ENCODE measurements around the gene SLC26A6. TPM values are rescaled to one million over a fixed set of nuclear protein-coding genes. Genes with fewer than 3 reads are reported as not detected.

SLC26A6 gene, protein sequence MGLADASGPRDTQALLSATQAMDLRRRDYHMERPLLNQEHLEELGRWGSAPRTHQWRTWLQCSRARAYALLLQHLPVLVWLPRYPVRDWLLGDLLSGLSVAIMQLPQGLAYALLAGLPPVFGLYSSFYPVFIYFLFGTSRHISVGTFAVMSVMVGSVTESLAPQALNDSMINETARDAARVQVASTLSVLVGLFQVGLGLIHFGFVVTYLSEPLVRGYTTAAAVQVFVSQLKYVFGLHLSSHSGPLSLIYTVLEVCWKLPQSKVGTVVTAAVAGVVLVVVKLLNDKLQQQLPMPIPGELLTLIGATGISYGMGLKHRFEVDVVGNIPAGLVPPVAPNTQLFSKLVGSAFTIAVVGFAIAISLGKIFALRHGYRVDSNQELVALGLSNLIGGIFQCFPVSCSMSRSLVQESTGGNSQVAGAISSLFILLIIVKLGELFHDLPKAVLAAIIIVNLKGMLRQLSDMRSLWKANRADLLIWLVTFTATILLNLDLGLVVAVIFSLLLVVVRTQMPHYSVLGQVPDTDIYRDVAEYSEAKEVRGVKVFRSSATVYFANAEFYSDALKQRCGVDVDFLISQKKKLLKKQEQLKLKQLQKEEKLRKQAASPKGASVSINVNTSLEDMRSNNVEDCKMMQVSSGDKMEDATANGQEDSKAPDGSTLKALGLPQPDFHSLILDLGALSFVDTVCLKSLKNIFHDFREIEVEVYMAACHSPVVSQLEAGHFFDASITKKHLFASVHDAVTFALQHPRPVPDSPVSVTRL
- 23.6 and 26.6 TPM in 2 replicates for total RNA-seq (2012; rRNA removed)

DNA sequence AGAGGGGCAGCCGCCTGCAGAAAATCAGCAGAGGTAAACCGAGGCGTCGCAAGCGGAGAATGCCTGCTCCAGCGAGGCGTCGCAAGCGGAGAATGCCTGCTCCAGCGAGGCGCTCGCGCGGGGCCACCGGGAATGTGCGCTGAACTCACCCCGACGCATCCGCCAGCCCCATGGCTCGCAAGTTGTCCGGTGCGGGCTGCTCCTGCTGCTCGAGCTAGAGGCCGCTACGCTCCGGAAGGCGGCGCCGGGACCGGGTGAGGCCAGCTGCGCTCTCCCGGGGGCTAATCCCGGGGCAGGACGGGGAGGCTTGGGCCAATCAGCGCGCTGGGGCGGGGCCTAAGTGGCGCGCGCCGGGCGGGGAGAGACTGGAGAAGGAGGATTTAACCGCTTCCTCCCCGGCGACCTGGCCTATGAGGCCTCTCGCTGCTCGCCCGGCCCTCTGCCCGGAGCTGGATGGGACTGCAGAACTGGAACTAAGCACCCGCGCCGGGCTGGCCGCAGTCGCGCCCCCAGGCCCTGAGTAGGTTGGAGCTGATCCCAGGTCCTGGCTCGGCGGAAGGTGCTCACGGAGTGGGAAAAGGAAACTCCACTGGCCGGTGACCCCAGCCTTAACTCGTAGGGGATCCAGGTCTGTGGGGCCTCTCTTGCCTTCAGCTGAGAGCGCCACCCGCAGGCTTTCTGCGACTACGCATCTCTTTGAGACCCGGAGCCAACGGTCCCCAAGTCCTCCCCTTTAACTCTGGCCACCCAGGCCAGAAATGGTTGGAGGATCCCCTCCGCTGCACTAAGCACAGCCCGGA lies at the start of gene SLC26A6:
SLC26A6 (minus strand) TSS at position 240 of the 800 bp plus-strand sequence; CDS start at position 172, 68 bp downstream.
- H3K4me3 ChIP-seq (ENCODE audit: low read length) = peak within 1 kb of the TSS; percentile 97
- H3K9ac ChIP-seq (ENCODE audit: low read depth, low read length) = peak within 1 kb of the TSS; percentile 92
- H3K36me3 ChIP-seq (ENCODE audit: insufficient read depth, low read length) = peaks cover 35% of the 10 kb centered on the region
- H3K4me2 ChIP-seq (ENCODE audit: low read length) = peak within 1 kb of the TSS; percentile 91
- no peaks in the 10 kb centered on the region for H3K27me3 ChIP-seq (ENCODE audit: control insufficient read depth, insufficient read depth, low read length)
- H3K4me1 ChIP-seq (ENCODE audit: control insufficient read depth, insufficient read depth, low read length) = peaks cover 25% of the 10 kb centered on the region
- H3K9me3 ChIP-seq (replicated peaks; ENCODE audit: low read length) = no peaks in the 10 kb centered on the region

DNA sequence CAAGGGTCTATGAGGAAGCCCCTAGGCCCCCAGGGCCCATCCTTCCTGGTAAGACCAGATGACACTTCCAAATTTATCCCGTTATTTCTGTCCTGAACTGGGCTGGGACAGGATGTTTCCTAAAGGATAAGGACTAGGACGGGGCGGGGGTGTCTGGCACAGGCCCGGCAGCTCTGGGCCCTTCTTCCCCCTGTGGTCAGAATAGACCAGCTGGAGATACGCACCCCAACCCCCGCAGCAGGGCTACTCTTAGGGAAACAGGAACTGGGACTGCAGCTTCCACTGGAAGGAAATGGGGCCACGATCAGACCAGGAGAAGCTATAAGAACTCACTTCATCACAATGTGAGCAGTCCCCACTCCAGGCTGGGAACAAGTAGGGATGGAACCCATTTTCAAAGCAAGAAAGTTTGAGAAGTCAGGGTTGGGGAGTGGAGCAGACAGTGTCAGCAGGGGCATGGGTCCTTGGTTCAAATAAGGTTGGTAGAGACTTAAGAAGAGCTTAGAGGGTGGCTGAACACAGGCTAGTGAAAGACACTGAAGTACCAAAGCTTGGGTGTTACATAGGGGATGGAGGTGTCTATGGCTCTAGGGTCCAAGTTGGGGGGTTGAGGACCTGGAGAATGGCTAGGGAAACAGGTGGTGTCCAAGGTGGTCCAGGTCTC lies 49.4 kb upstream of the SLC26A6 start:
- H3K4me1 ChIP-seq (ENCODE audit: control insufficient read depth, insufficient read depth, low read length) = peaks cover 28% of the 10 kb centered on the region
- peaks cover 47% of the 10 kb centered on the region for H3K36me3 ChIP-seq (ENCODE audit: insufficient read depth, low read length)
- no peaks in the 10 kb centered on the region for H3K9me3 ChIP-seq (replicated peaks; ENCODE audit: low read length)
- peak overlapping the region; percentile 95 for H3K4me2 ChIP-seq (ENCODE audit: low read length)
- H3K4me3 ChIP-seq (ENCODE audit: low read length) = peak overlapping the region; percentile 98
- no peaks in the 10 kb centered on the region for H3K27me3 ChIP-seq (ENCODE audit: control insufficient read depth, insufficient read depth, low read length)
- H3K9ac ChIP-seq (ENCODE audit: low read depth, low read length) = peak overlapping the region; percentile 51

DNA sequence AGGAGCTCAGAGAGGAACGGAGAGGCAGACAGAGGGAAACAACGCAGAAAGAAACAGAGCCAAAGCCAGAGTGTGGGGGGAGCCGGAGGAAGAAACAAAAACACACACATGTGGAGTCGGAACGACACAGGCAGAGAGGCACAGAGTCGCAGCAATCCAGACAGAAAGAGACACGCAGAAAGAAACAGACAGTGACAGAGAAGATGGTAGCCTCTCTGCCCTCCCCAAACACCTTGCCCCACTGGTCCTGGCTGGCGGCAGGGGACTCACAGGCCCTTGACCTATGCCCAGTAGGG lies 48.7 kb upstream of the SLC26A6 start:
- peaks cover 47% of the 10 kb centered on the region for H3K36me3 ChIP-seq (ENCODE audit: insufficient read depth, low read length)
- H3K4me2 ChIP-seq (ENCODE audit: low read length) = peak overlapping the region; percentile 95
- peaks cover 28% of the 10 kb centered on the region for H3K4me1 ChIP-seq (ENCODE audit: control insufficient read depth, insufficient read depth, low read length)
- H3K27me3 ChIP-seq (ENCODE audit: control insufficient read depth, insufficient read depth, low read length) = no peaks in the 10 kb centered on the region
- H3K9ac ChIP-seq (ENCODE audit: low read depth, low read length) = peak overlapping the region; percentile 51
- H3K4me3 ChIP-seq (ENCODE audit: low read length) = peak overlapping the region; percentile 98
- H3K9me3 ChIP-seq (replicated peaks; ENCODE audit: low read length) = no peaks in the 10 kb centered on the region

- Histone ChIP-seq H3K9ac (ENCODE audit: low read depth, low read length) (no peak overlapping the region), H3K27me3 (ENCODE audit: control insufficient read depth, insufficient read depth, low read length) (no peaks in the 10 kb centered on the region), H3K4me1 (ENCODE audit: control insufficient read depth, insufficient read depth, low read length) (peaks cover 28% of the 10 kb centered on the region), H3K4me3 (ENCODE audit: low read length) (no peak overlapping the region), H3K4me2 (ENCODE audit: low read length) (peak overlapping the region; percentile 95), H3K36me3 (ENCODE audit: insufficient read depth, low read length) (peaks cover 46% of the 10 kb centered on the region), H3K9me3 (replicated peaks; ENCODE audit: low read length) (no peaks in the 10 kb centered on the region)
These were observed 47.5 kb upstream of the SLC26A6 start for GRCh38 chr3:48682786-48683185.

- Histone ChIP-seq H3K27me3 (ENCODE audit: control insufficient read depth, insufficient read depth, low read length) (no peaks in the 10 kb centered on the region), H3K9ac (ENCODE audit: low read depth, low read length) (no peak overlapping the region), H3K36me3 (ENCODE audit: insufficient read depth, low read length) (peaks cover 39% of the 10 kb centered on the region)
These were observed 46.8 kb upstream of the SLC26A6 start for GRCh38 chr3:48681974-48682610.

DNA sequence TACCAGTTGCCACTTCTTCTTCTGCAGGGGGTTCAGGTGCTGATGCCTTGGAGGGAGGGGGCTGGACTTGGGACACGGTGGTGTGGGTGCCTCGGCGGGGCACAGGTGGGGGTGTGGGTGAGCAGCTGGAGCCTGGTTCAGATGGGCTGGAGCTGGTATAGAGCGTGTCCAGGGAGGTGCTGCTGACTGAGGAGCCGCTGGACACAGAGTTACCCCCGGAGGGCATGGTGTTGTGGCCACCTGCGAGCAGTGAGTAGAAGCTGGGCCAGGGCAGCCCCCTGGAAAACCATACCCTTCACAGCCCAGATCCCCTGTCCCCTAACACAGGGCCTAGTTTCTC lies 46.2 kb upstream of the SLC26A6 start:
- H3K4me2 ChIP-seq (ENCODE audit: low read length) = no peak overlapping the region
- H3K4me3 ChIP-seq (ENCODE audit: low read length) = no peak overlapping the region
- no peak overlapping the region for H3K9ac ChIP-seq (ENCODE audit: low read depth, low read length)
- peaks cover 38% of the 10 kb centered on the region for H3K36me3 ChIP-seq (ENCODE audit: insufficient read depth, low read length)
- no peaks in the 10 kb centered on the region for H3K9me3 ChIP-seq (replicated peaks; ENCODE audit: low read length)
- H3K27me3 ChIP-seq (ENCODE audit: control insufficient read depth, insufficient read depth, low read length) = no peaks in the 10 kb centered on the region
- H3K4me1 ChIP-seq (ENCODE audit: control insufficient read depth, insufficient read depth, low read length) = peaks cover 27% of the 10 kb centered on the region

More at GRCh38 chr3:48681974-48682610, 46.8 kb upstream of the SLC26A6 start:
- Histone ChIP-seq H3K4me1 (ENCODE audit: control insufficient read depth, insufficient read depth, low read length) (peaks cover 28% of the 10 kb centered on the region), H3K4me3 (ENCODE audit: low read length) (no peak overlapping the region), H3K4me2 (ENCODE audit: low read length) (no peak overlapping the region), H3K9me3 (replicated peaks; ENCODE audit: low read length) (no peaks in the 10 kb centered on the region)

- Histone ChIP-seq H3K9me3 (replicated peaks; ENCODE audit: low read length) (no peaks in the 10 kb centered on the region), H3K9ac (ENCODE audit: low read depth, low read length) (no peak overlapping the region), H3K36me3 (ENCODE audit: insufficient read depth, low read length) (peaks cover 43% of the 10 kb centered on the region), H3K4me2 (ENCODE audit: low read length) (no peak overlapping the region), H3K4me3 (ENCODE audit: low read length) (no peak overlapping the region), H3K4me1 (ENCODE audit: control insufficient read depth, insufficient read depth, low read length) (peaks cover 22% of the 10 kb centered on the region), H3K27me3 (ENCODE audit: control insufficient read depth, insufficient read depth, low read length) (no peaks in the 10 kb centered on the region)
These were observed 45.7 kb upstream of the SLC26A6 start for GRCh38 chr3:48680811-48681540.

DNA sequence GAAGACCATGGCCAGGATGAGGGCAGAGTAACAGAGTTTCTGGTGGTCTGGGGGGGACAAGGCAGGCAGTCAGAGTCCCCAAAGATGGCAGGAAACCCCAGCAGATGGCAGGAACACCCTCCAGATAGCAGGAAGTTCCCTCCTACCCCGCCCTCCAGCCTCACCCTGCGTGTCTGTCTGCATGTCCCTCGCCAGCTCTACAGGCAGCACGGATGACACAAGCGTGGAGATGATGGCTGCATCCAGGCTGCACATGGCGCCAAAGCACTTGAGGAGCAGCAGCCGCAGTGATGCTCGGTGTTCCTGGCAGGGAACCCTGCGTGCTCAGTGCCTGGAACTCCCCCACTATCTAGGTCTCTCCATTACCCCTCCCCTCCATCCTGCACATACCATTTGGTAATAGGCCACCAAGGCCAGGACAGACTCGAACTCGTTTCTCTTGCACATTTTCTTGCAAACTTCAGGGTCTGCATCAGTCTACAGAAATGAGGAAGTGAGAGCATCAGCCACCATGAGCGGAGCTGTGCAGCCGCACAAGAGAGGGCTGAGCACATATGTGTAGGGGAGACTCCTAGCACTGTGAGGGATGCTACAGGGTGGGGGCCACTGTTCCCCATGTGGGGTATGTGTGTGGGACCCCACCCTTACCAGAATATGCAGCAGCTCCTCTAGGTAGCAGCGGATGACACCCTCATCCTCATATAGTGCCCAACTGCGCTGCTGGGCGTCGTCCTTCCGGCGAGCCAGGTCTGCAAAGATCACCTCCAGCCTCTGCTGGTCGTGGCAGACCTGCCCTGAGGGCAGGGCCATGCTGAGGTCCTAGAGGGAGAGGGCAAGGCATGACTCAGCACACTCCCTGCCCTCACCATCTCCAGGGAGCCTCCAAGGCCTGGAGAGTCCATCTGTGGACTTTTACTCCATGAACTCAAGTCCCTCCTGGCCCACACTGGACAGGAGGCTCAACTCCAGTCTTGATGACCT lies 44.4 kb upstream of the SLC26A6 start:
- H3K9ac ChIP-seq (ENCODE audit: low read depth, low read length) = no peak overlapping the region
- peaks cover 51% of the 10 kb centered on the region for H3K36me3 ChIP-seq (ENCODE audit: insufficient read depth, low read length)
- H3K4me3 ChIP-seq (ENCODE audit: low read length) = no peak overlapping the region
- no peaks in the 10 kb centered on the region for H3K9me3 ChIP-seq (replicated peaks; ENCODE audit: low read length)
- H3K4me1 ChIP-seq (ENCODE audit: control insufficient read depth, insufficient read depth, low read length) = peaks cover 18% of the 10 kb centered on the region
- H3K27me3 ChIP-seq (ENCODE audit: control insufficient read depth, insufficient read depth, low read length) = no peaks in the 10 kb centered on the region
- no peak overlapping the region for H3K4me2 ChIP-seq (ENCODE audit: low read length)

- H3K36me3 ChIP-seq (ENCODE audit: insufficient read depth, low read length) = peaks cover 56% of the 10 kb centered on the region
- peaks cover 8% of the 10 kb centered on the region for H3K4me1 ChIP-seq (ENCODE audit: control insufficient read depth, insufficient read depth, low read length)
- H3K9ac ChIP-seq (ENCODE audit: low read depth, low read length) = no peak overlapping the region
- no peaks in the 10 kb centered on the region for H3K9me3 ChIP-seq (replicated peaks; ENCODE audit: low read length)
- H3K4me3 ChIP-seq (ENCODE audit: low read length) = no peak overlapping the region
- H3K4me2 ChIP-seq (ENCODE audit: low read length) = no peak overlapping the region
- H3K27me3 ChIP-seq (ENCODE audit: control insufficient read depth, insufficient read depth, low read length) = no peaks in the 10 kb centered on the region
These were observed 43.5 kb upstream of the SLC26A6 start for GRCh38 chr3:48678566-48679380.
